ENCODE results near the gene CYP27B1. TPM values are rescaled to one million over a fixed set of nuclear protein-coding genes. Genes with fewer than 3 reads are reported as not detected.

Gene CYP27B1, protein sequence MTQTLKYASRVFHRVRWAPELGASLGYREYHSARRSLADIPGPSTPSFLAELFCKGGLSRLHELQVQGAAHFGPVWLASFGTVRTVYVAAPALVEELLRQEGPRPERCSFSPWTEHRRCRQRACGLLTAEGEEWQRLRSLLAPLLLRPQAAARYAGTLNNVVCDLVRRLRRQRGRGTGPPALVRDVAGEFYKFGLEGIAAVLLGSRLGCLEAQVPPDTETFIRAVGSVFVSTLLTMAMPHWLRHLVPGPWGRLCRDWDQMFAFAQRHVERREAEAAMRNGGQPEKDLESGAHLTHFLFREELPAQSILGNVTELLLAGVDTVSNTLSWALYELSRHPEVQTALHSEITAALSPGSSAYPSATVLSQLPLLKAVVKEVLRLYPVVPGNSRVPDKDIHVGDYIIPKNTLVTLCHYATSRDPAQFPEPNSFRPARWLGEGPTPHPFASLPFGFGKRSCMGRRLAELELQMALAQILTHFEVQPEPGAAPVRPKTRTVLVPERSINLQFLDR
- 1 to 10 TPM in 4 of 5 donors, under 1 TPM in 1; 0.99 to 2.5 (median 1.5) TPM for polyA plus RNA-seq (ENCODE audit: insufficient read depth in 1 of 5, insufficient read length in 5 of 5, low replicate concordance in 1 of 5)
- long read RNA-seq, donor 1, result 0 reads
- long read RNA-seq, donor 2, result 0 reads
- long read RNA-seq, donor 3, result 0 reads
- long read RNA-seq, donor 4, result 0 reads
- long read RNA-seq, donor 5, result 0 reads
- long read RNA-seq, donor 6, partial matches to known transcripts, result 0 of 1 reads
- long read RNA-seq, donor 6, other reads (novel, unspliced or antisense), result 0 of 1 reads
- long read RNA-seq, donor 7, result 0 reads
- long read RNA-seq, donor 8, result 0 reads

DNA sequence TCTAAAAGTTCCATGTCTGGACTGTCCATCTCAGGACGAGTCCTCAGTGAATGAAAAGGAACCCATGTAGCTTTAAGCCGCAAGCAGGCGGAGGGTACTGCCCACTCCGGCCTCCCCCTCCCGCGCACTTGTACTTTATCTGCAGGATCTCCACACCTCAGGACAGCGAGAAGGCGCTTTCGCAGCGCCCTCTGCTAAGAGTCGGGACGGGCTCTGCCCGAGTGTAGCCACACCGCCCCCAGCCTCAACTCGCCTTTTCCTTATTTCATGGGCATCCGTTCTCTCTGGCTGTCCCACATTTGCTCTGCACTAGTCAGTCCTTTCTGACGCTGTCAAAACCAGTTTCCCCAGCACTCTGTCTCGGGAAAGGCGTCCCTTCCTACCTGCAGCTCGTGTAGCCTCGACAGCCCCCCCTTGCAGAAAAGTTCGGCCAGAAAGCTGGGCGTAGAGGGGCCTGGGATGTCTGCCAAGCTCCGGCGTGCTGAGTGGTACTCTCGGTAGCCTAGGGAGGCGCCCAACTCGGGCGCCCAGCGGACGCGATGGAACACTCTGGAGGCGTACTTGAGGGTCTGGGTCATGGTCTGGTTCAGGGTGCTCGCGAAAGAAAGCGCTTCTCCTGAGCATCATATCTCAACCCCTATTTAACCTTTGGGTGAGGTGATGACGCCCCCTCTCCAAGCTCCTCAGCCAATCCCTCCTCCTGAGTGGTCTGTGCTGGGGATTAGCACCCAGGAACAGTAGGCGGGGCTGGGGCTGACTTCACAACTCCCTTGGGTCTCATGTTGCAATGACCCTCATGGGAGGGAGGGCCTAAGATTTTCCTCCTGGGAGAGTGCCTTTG lies at the start of gene CYP27B1:
Gene CYP27B1, minus strand, starts transcription at position 615 of the 841 bp plus-strand sequence. Its CDS starts 37 bp downstream, at position 578.
- DNase-seq, result no peak

DNA sequence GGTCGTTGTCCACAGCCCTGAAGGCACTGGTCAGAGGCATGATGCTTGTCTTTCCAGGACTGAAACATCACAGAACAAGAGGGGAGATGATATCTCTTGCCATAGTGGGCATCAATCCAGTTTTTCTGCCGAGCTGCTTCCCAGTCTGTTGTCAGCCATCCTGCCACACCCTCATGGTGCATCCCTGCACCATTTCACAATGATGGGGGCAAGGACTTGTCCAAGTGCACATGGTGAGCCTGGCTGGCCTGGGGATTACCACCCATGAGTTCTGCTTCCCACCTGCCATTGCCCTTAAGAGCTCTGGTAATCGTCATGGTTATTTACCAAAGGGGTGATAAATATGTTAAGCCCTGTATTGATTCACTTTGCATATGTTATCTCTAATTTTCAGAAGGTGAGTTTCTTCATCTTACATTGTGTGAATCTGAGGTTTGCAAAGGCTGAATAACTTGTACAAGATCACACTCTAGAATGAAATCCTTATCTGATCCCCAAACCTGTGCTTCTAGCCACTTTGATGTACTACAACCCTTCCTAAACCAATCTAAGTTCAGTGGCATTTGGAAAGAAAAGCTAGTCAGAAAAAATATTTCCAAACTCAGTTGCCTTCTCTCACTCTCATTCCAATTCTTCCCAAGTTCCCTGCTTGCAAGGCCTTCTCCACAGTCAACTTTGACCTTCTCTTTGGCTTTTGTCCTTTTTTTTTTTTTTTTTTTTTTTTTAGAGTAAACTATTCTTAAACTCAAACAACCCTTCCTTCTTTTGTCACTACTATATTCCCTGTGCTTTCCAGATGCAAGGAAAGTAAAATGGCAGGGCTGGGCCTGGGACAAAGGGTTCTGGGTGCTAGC lies 49.4 kb upstream of the CYP27B1 start:
- DNase-seq, result no peak

DNA sequence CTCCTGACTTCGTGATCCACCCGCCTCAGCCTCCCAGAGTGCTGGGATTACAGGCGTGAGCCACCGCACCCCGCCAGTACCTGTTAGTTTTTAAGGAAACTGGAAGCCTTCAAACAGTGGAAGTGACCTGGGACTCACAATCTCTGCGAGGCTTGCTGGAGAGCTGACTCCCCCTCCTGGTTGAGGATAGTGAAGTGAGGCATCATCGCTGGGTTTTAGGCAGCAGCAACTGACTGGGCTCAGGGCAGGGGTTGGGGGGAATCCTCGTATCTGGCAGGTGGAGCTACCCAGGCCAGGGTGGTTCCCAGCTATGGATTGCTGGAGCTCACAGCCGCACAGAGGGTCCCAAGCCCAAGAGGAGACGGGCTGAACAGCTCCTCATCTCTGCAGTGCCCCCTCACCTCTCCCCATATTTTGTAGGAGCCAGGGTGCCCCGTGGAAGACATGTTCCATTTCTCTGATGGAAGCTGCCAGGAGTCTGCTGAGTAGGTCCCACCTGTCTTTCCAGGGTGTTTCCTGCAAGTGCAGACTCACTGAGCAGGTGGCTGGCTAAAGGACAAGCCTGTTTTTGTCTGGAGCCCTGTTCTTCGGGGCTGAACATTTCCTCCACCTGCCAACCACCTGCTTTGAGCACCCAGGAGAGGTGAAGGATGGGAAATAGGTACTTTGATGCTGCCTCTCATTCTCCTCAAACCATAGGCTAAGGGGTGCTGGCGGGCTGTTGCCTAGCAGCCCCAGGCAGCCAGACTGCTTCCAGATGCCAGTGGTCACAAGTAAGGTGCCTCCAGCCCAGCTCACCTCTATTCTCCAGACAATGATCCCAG lies 48.5 kb upstream of the CYP27B1 start:
- no peak for DNase-seq

DNA sequence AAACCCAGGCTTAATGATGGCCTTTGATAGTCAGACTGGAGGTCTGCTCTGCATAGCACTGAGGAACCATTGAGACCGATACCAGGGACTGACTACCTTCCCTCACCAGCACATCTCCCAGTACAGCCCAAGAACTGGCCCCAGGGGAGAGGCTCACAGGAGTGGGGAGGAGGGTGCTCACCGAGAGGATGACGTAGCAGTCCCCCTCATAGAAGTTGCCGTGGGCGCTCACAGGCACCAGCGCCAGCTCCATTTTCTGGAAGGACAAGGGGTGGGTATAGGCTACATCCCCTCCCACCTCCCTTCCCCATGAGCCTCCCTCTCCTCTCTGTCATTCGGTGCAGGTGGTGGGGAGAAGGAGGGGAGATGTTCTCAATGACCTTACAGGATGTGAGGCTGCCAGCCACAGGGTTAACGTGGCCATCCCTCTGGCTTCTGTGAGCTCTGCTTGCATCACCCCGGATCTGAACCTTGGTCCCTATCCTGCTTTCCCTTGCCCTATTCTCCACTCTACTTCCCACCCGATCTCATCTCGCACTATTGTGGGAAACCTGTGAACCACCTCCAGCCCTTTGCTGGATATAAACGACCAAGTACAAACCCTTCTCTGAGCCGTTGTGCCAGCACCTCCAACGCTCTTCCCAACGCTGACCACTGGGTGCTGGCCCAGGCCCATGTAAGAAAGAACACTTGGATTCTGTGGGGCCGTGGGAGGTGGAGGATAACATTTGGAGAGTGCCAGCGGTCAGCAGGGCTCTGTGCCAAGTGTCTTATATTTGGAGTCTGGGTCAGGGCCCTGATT lies 47.3 kb upstream of the CYP27B1 start:
- no peak for DNase-seq

DNA sequence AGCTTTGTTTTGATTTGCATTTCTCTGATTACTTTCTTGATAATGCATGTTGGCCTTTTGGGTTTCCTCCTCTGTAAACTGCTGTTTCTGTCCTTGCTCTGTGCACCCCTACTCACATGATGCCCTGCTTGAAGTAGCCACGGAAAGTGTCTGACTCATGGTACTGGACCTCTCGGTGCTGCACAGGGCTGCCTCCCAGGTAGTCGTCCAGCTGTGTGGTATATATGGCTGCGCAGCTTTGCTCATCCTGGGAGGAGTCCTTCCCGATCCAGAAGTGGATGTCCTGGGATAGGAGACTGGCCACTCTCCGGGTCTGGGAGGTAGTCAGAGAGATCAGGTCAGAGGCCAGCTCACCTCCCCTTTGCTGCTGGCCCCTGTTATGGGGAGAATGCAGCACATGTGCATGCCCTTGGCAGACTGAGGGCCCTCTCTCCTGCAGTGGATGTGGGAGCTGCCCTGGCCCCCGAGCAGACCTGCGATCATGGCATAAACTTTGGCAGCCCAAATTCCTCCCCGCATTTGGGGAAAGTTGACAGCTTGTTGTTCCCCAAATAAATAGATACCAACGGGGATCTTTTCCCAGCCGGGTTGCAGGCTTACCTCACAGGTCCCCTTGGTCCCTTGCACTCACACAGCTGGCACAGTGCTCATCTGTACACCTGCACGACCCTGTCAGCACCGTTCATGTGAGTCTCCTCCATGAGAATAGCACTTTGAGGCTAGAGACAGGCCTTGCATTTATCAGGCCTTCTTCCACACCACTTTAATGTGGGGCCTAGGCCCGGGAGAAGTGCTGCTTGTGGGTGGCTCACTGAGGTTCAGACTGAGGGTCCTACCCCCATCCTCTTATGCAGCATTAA lies 46.5 kb upstream of the CYP27B1 start:
- no peak for DNase-seq

DNA sequence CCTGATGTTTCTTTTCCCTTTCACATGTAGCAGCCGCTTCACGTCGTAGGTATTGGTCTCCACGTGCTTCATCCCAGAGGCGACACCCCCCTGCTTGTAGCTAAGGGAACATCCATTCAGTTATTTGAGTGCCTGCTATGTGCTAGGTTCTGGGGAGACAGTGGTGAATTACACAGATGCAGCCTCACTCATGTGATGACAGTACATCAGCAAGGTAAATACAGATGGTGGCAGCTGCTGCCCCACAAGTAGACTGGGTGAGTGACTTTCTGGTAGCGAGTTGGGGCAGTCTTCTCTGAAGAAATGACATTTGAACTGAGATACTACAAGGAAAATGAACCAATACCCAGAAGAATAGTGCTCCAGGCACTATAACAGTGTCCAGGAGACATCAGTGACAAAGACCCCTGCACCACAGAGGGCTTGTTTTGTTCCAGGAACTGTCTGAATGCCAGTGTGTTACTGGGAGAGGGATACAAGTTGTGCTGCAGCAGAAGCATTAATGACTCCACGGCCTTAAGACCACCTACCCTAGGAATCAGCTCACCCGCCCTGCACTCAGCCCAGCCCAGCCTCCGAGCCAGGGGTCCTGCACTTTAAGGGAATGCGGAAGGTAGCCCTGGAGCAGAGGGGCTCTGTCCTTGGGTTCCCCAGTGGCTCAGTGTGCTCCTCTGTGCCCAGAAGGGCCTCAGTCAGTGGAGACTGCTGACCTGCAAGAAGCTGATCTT lies 44.3 kb upstream of the CYP27B1 start:
- no peak for DNase-seq

DNA sequence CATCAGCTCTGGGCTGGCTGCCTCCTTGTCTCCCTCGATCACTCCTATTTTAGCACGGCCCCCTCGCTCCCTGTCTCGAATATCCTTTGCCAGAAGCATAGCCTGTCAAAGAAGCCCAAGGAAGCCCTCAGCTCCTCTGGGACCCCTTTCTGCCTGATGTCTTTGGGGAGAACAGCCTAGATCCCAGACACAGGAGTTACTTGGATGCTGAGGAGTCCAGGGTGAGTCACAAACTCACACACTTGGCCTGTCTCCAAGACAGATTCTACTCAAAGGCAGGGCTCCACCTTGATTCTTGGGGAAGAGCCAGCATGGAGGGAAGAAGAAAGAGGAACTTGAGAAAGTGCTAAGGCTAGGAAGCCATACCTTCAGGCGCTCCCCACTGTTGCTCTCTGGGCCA lies 43.6 kb upstream of the CYP27B1 start:
- DNase-seq, result no peak

DNA sequence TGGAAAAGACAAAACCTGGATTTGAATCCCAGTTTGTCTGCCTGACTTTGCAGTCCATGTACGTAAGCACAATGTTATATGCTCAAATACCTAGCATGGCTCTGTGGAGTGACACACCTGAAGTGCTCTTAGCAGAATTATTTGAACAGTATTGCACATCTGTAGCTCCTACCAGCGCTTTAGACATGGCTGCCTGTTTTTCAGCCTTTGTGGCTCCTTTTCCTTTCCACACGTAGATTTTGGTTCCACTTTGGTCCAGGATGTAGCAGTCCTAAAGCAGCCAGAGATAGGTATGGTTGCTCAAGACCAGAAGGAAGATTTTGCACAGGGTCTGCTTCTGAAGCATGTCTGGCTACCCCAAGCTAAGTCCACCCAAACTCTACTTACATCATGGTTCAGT lies 42.5 kb upstream of the CYP27B1 start:
- no peak for DNase-seq

DNA sequence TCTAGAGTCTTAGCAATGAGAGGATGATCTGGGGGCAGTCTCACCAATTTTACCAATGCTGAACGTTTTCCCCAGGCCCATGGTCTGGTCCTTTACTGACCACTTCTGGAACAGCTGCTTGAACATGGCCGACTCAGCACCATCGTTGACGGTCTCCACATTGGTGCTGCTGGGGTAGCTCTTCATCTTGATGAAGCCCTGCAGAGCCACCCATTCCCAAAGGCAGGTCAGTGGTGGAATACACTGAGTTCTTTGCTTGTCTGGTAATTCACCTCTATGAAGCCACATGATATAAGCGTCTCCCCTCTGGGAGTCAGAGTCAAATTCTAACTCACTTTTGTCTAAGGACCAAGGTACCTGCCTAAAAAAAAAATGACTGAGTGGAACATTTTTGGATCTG lies 41.5 kb upstream of the CYP27B1 start:
- no peak for DNase-seq

DNA sequence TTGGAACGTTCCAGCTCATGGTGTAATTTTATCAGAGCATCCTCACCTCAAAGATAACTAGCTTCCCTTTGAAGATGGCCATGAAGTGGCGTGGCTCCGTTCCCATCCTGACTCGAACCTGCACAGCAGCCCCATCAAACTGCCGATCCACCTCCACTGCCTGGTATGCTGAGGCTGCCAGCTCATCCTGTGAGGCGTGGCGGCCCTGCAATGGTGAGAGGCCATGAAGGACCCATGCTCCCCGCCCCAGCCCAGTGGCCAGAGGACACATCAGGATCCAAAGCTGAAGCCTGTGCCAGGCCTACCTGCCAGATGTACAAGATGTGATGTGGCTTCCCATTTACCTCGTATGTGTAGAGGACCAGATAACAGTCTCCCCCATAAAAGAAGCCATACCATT lies 40.4 kb upstream of the CYP27B1 start:
- DNase-seq, result no peak

DNA sequence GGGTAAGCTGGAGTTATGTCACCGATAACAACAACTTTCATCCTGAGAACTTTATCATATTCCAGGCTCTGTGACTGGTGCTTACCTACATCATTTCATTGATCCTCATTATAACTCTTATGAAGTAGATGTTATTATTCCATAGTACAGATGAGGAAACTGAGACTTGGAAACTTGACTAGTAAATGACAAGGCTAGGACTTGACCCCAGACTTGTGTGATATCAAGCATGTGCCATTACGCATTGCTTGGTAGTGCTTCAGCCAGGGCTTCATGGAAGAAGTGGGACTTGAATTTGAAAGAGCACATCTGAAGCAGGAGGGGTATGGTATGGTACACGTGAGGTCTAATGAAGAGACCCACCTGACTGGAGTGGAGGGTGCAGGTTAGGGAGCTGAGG lies 39.8 kb upstream of the CYP27B1 start:
- no peak for DNase-seq

DNA sequence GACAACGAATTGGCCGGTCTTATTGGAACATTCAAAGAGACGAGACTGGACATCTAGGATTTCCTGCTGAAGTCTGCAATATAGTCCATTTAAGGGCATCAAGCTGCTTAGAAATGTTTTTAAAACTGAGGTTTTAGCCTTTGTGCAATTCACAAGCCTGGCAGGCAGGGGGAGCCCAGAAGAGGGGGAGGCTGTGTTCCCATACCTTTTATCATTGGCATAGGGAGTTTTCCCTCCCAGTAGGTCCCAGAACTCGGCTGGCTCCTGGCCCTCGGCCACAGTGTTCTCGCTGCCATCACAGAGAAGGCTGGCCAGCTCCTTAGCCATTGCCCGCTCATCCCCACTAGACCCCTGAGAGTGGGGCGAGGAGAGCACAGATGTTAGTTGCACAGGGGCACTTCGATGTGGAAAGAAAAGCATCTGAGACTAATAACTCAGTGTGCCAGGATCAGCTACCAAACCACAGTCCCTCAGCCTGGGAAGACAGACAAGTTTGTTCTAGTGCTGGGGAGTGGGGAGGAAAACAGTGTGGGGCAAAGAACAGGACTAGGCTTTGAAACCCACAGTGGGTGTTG lies 36.5 kb upstream of the CYP27B1 start:
- no peak for DNase-seq

DNA sequence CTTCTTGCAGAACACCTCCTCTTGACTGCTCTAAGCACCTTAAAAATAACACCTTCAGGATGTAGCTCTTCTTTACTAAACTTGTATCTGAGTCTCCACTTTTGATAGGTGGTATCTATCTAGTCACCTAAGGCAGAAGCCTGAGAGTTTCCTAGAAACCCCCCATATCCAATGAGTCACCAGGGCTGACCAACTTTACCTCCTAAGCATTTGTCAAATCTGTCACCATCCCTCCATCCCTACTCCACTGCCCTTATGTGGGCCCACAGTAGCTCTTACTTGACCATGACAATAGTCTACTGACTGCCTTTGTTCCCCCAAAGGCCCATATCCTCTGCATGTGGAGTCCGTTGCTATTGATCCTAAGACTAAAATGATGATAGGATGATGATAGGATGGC lies 35.7 kb upstream of the CYP27B1 start:
- no peak for DNase-seq

DNA sequence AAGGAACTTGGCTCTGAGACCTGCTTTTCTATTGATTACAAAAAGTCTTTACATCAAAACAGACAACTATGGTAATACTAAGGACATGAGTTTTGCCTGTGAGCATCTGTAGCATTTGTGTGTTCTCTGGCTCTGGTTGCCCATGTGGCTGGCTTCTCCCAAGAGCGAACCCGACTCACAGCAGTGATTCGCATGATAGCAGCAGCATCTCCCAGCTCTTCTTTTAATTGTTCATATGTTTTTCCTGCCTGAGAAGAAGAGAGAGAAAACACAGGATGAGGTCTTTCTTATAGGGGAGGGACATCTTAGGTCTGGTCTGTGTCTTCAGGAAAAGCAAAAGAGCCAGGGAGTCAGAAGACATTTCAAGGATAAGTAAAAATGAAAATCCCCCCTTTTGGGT lies 34.1 kb upstream of the CYP27B1 start:
- DNase-seq, result no peak

DNA sequence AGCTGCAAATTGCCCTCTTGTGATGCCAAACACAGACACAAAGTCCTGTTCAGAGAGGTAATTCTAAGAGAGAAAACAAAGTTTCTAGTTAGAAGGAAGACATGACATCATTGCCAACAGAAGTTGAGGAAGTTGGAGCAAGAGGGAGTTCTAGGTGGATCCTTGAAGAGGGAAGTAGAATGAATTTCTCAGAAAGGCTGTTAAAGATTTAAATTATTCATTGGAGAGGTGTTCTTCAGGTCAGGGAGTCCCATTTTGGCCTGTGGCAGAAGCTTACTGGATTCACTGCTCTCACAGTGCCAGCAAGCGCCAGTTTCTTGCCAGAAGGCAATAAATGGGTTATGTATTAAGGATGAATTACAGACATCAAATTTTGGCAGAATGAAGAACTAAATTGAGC lies 31.1 kb upstream of the CYP27B1 start:
- DNase-seq, result no peak

DNA sequence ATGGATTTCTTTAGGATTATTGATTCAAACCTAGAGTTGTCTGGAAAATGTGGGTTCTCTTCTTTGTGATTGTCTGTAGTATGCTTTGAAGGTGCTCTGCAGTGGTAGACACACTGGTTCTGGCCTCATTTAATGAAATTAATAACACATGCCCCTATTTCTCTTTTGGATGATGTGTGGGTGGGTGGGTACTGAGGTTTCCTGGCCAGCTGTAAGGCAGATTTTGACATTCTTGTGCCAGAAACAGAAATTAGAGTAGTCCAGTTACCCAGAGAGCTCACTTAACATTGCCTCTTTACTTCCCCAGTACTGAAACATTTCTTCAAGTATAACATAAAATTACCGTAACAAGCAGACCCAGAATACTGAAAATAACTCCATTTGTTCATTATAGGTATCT lies 30.1 kb upstream of the CYP27B1 start:
- DNase-seq, result no peak

DNA sequence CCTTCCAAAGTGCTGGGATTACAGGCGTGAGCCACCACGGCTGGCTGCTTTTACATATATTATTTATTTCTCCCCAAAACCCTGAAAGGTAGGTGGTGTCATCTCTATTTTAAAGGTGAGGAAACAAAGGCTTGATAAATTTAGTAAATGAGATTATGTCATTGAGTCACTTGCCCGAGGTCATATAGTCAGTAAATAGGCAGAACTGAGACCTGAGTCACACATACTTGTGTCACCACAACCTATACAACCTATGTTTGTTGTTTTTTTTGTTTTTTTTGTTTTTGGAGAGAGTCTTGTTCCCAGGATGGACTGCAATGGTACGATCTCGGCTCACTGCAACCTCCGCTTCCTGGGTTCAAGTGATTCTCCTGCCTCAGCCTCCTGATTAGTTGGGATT lies 28.5 kb upstream of the CYP27B1 start:
- DNase-seq, result no peak

Data from right lung (tissue), 10 donors.